Stomach (tissue), 9 donors: ENCODE measurements around the gene AJAP1. TPM values are rescaled to one million over a fixed set of nuclear protein-coding genes. Genes with fewer than 3 reads are reported as not detected.

Experiments
- DNase-seq, 2 donors: peaks; one replicate each; pipeline versions ENCODE4 v3.0.0 to v3.0.0-alpha.2; 2013 to 2019
- H3K27ac ChIP-seq, 5 donors: fragments of 200-600 bp in 4 of 5; sonication (generic) in 4 of 5; one replicate each; pipeline ENCODE4 v1.5.1; 2013 to 2019; ENCODE audit warnings: mild to moderate bottlenecking in 1 of 5, moderate library complexity in 1 of 5
- H3K27me3 ChIP-seq, 3 donors: fragments of 200-600 bp; sonication (generic); one replicate each; pipeline ENCODE4 v1.5.1; 2017 to 2019; ENCODE audit warnings: mixed run types in 1 of 3
- H3K36me3 ChIP-seq, 4 donors: fragments of 200-600 bp; sonication (generic); 1 replicate in 3 of 4; 2 replicates in 1 of 4; pipeline ENCODE4 v1.5.1; 2016 to 2019
- H3K4me1 ChIP-seq, 4 donors: fragments of 200-600 bp; sonication (generic); one replicate each; pipeline ENCODE4 v1.5.1; 2016 to 2019
- H3K4me3 ChIP-seq, 4 donors: fragments of 200-600 bp; sonication (generic) in 3 of 4; one replicate each; pipeline ENCODE4 v1.5.1; 2016 to 2019; ENCODE audit warnings: mild to moderate bottlenecking in 1 of 4
- H3K9me3 ChIP-seq, 4 donors: fragments of 200-600 bp; sonication (generic); one replicate each; pipeline ENCODE4 v1.5.1; 2016 to 2019
- EP300 ChIP-seq: sonication (generic); formaldehyde crosslinking; IDR thresholded peaks from one replicate; pipeline ENCODE4 v1.6.1; 2017; ENCODE audit warnings: antibody characterized with exemption
- POLR2A ChIP-seq, 4 donors: fragments of 450-650 bp; IDR thresholded peaks; one replicate each; pipeline ENCODE4 v1.6.1; 2016; ENCODE audit warnings: antibody characterized with exemption in 4 of 4, control low read depth in 2 of 4, mild to moderate bottlenecking in 1 of 4, moderate library complexity in 1 of 4
- POLR2AphosphoS5 ChIP-seq, 3 donors: sonication (generic); formaldehyde crosslinking; IDR thresholded peaks; one replicate each; pipeline ENCODE4 v1.6.1; 2016; ENCODE audit warnings: antibody characterized with exemption in 3 of 3
- WGBS, 5 donors: extraction: QIAGEN DNeasy Blood & Tissue Kit in 3 of 5; methylation state at CpG; one replicate each; pipeline versions ENCODE4 v1.1.5 to v1.1.7; 2013 to 2018; 5-methylcytosine and 5-hydroxymethylcytosine counted together
- intact Hi-C: fragments of 100-400 bp; cut with DNase I; formaldehyde crosslinking; loops from one replicate; pipeline ENCODE4 v1.15.1; 2023; ENCODE audit warnings: low total_unique reads
- polyA plus RNA-seq, 3 donors: library from polyadenylated mRNA; stranded (reverse); fragments of 200-250 nt; gene quantifications; one replicate each; pipeline ENCODE4 v1.2.3, GENCODE V29; 2013
- total RNA-seq, 5 donors: library from RNA; depleted of rRNA; stranded (reverse); fragments of >200 nt; gene quantifications; one replicate each; pipeline versions ENCODE4 v1.1.0 to v1.2.3, GENCODE V29; 2014 to 2016
- TF ChIP-seq, protein P1 (sequence below), 7 experiments: fragments of 450-650 bp in 4 of 7; fragments of 200-600 bp in 3 of 7; sonication (generic) in 3 of 7; IDR thresholded peaks; one replicate each; pipeline ENCODE4 v1.5.1; 2016 to 2019; ENCODE audit warnings: antibody characterized with exemption in 7 of 7, control low read depth in 2 of 7, mild to moderate bottlenecking in 1 of 7
- donor health status: healthy with polysubstance abuse.
- donor health status: Bipolar disorder and iron deficiency.
- donor health status: healthy.

AJAP1 gene
- total and polyA plus RNA-seq, 8 donors: 0.10 to 1.1 (median 0.14) TPM; not detected in 3

DNA sequence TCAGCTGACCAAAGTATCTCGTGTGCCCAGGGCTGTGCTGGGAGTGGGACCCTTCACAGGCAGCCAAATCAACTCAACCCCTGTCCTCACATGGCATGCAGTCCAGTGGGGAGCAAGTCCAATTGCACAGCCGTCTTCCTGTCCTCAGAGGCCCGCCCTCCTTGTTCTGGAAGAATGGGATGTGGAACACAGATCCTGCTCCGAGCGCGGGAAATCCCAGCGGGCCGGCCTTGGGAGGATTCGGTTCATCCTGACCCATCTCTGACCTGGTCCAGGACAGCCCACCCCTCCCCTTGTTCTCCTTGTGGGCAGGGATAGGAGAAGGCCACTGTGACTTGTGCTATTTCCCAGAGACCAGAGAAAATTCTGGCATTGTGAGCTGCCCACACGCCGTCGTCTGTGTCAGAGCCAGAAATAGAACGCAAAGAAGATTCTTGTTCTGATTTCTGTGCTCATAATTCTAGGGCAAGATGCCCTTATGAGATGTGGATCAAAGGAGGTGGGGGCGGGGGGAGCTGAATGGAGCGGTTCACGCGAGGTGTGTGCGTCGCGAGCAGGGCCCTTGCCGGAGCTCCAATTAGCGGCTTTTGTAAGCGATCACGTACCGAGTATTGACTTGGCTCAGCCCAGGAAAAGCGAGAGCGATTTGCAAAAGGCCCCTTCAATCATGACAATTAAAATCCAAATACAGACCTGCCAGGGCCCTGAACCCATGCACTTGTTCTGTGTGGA is 79.2 kb downstream of the AJAP1 start:
- TF ChIP-seq POLR2AphosphoS5 (IDR thresholded peaks at IDR 0.05): no peak
- no peak for TF ChIP-seq POLR2A (IDR thresholded peaks at IDR 0.05)
- TF ChIP-seq EP300: no peak
- TF ChIP-seq, protein P1, sequence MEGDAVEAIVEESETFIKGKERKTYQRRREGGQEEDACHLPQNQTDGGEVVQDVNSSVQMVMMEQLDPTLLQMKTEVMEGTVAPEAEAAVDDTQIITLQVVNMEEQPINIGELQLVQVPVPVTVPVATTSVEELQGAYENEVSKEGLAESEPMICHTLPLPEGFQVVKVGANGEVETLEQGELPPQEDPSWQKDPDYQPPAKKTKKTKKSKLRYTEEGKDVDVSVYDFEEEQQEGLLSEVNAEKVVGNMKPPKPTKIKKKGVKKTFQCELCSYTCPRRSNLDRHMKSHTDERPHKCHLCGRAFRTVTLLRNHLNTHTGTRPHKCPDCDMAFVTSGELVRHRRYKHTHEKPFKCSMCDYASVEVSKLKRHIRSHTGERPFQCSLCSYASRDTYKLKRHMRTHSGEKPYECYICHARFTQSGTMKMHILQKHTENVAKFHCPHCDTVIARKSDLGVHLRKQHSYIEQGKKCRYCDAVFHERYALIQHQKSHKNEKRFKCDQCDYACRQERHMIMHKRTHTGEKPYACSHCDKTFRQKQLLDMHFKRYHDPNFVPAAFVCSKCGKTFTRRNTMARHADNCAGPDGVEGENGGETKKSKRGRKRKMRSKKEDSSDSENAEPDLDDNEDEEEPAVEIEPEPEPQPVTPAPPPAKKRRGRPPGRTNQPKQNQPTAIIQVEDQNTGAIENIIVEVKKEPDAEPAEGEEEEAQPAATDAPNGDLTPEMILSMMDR (IDR thresholded peaks at IDR 0.05): no peak
- intact Hi-C loops: no loop called here
- 75 to 87% (median 81%) methylated on average over 26 to 27 of the region's 27 CpGs for WGBS, 5 donors
- Histone ChIP-seq H3K4me1 (peaks cover 0 to 6% (median 0%) of the 10 kb centered on the region in 4 donors), H3K27me3 (peaks cover 0 to 64% (median 7%) of the 10 kb centered on the region in 3 donors), H3K36me3 (no peaks in the 10 kb centered on the region), H3K9me3 (peaks cover 0 to 8% (median 6%) of the 10 kb centered on the region in 4 donors), H3K27ac (no peak overlapping the region), H3K4me3 (no peak overlapping the region)
- peak in 1 of 2 donors; percentile 7 for DNase-seq

DNA sequence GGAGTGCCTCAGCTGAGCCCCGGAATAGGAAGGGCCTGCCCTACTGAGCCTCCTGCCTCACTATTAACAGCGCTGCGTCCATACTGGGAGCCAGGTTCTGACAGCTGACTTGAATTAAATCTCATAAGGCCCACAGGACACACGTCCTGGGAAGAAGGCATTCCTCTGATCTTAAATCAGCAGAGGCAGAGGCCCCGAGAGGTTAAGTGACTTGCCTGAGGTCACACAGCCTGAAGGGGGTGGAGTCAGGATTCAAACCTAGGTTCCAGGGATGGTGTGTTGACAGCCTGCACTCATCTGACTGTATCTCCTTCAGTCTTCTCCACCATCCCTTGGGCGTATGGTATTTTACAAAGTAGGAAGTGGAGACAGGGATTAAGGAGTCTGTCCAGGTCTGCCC is 79.8 kb downstream of the AJAP1 start:
- no peak for DNase-seq
- H3K9me3 ChIP-seq: peaks cover 0 to 13% (median 9%) of the 10 kb centered on the region in 4 donors
- no peak overlapping the region for H3K4me3 ChIP-seq
- 75 to 85% (median 77%) methylated on average over 6 of the region's 6 CpGs for WGBS, 5 donors
- intact Hi-C loops: no loop called here
- peaks cover 0 to 6% (median 0%) of the 10 kb centered on the region in 4 donors for H3K4me1 ChIP-seq
- no peaks in the 10 kb centered on the region for H3K36me3 ChIP-seq
- peaks cover 0 to 70% (median 7%) of the 10 kb centered on the region in 3 donors for H3K27me3 ChIP-seq
- TF ChIP-seq, protein P1 (IDR thresholded peaks at IDR 0.05): no peak
- TF ChIP-seq POLR2AphosphoS5 (IDR thresholded peaks at IDR 0.05): no peak
- TF ChIP-seq EP300: no peak
- no peak for TF ChIP-seq POLR2A (IDR thresholded peaks at IDR 0.05)
- no peak overlapping the region for H3K27ac ChIP-seq

DNA sequence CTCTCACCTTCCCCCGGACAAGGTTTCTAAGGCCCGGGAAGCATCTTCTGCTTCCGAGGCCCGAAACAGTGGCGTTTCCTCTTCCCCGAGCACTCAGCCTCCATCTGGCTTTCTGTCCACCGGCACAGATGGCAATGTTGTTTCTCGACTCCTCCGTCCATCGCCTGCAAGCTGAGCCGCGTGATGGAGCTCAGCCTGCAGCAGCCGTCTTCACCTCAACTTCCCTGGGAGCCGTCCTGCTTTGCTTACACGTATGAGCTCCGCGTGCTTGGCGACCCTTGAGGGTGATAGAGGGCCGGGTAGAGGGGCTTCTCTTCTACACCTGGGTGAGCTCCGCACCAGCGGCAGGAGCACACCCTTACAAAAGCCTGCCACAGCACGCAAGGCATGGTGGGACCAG is 80.4 kb downstream of the AJAP1 start:
- WGBS, 5 donors: 76 to 80% (median 78%) methylated on average over 18 to 22 of the region's 22 CpGs
- TF ChIP-seq POLR2A (IDR thresholded peaks at IDR 0.05) (no peak), POLR2AphosphoS5 (IDR thresholded peaks at IDR 0.05) (no peak), EP300 (no peak)
- TF ChIP-seq, protein P1 (IDR thresholded peaks at IDR 0.05): no peak
- Histone ChIP-seq H3K27ac (no peak overlapping the region), H3K27me3 (peaks cover 0 to 73% (median 7%) of the 10 kb centered on the region in 3 donors), H3K9me3 (peaks cover 0 to 15% (median 9%) of the 10 kb centered on the region in 4 donors), H3K4me1 (peaks cover 0 to 6% (median 0%) of the 10 kb centered on the region in 4 donors), H3K4me3 (no peak overlapping the region), H3K36me3 (no peaks in the 10 kb centered on the region)
- DNase-seq: no peak
- intact Hi-C loops: no loop called here

DNA sequence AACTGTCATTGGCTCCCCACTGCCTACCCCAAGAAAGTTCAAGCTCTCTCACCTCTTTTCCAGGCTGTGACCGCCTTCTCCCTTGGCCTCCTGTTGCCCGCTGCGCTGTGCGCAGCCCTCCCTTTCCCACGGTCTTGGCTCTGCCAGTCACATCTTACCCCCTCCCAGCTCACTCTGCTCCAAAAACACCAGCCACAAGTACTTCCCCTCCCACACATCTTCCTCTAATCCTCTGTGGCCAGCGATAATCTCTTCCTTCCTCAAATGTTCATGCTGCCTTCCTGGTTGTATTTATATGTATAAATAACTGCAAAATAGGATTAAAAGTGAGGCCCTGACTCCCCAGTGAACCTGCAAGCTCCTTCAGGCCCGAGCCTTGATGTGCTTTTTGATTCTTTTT is 81.8 kb downstream of the AJAP1 start:
- Histone ChIP-seq H3K27ac (no peak overlapping the region), H3K4me3 (no peak overlapping the region), H3K27me3 (peaks cover 0 to 76% (median 7%) of the 10 kb centered on the region in 3 donors), H3K4me1 (peaks cover 0 to 6% (median 0%) of the 10 kb centered on the region in 4 donors), H3K9me3 (peaks cover 0 to 15% (median 9%) of the 10 kb centered on the region in 4 donors), H3K36me3 (no peaks in the 10 kb centered on the region)
- 42 to 53% (median 48%) methylated on average over 7 of the region's 7 CpGs for WGBS, 5 donors
- intact Hi-C loops: no loop called here
- DNase-seq: peak in 1 of 2 donors; percentile 23
- TF ChIP-seq POLR2AphosphoS5 (IDR thresholded peaks at IDR 0.05) (no peak), EP300 (no peak), POLR2A (IDR thresholded peaks at IDR 0.05) (no peak)
- TF ChIP-seq, protein P1 (IDR thresholded peaks at IDR 0.05): no peak
